ENCODE results near the gene CBLN1.

Gene CBLN1

DNA sequence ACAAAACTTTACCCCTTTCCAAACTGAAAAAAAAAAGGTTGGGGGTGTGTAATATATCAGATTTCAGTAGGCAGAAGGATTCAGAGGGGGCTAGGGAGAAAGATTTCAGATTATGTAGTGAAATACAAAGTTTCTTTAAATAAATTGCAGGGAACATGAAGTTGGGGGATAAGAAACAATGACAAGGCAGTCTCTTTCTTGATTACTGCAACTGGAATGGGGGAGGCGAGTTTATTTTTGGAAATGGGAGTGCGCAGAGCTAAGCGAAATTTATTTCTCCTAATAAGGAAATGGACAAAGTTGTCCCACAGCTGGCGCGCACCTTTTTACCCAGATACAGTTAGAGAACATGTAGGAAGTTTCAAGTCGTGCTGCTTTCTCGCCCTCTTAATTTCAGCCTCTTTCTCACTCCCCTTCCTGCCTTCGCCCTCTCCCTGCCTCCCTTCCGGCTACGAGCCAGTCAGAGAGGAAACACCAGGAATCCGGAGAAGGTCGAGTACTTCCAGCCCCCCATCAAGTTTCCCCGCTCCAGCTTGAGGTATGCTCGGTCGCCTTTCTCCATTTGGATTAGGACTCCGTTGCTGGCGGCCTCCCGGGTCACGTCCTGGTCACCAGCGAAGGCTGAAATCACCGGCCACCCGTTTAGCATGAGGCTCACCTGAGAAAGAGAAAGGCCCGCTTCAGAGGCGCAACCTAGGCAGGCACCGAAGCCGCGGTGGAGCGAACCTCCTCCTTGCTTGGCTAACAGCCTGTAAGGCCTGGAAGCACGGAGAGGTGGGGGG is 2.5 kb downstream of the CBLN1 start:
- Histone ChIP-seq H3K27ac (no peak overlapping the region), H3K4me3 (no peak overlapping the region)

DNA sequence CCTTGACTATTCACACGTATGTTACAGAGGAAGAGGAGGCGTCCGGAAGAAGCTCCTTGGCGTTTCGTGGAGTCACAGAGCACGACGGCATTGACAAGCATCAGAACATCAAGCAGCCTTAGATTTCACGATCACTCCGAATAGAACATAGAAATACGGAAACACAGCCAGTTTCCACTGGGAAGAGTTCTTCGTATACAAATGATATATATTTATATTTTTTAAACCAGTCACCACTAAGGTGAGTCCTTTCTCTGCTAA is 3.1 kb downstream of the CBLN1 start:
- no peak overlapping the region for H3K27ac ChIP-seq
- no peak overlapping the region for H3K4me3 ChIP-seq

DNA sequence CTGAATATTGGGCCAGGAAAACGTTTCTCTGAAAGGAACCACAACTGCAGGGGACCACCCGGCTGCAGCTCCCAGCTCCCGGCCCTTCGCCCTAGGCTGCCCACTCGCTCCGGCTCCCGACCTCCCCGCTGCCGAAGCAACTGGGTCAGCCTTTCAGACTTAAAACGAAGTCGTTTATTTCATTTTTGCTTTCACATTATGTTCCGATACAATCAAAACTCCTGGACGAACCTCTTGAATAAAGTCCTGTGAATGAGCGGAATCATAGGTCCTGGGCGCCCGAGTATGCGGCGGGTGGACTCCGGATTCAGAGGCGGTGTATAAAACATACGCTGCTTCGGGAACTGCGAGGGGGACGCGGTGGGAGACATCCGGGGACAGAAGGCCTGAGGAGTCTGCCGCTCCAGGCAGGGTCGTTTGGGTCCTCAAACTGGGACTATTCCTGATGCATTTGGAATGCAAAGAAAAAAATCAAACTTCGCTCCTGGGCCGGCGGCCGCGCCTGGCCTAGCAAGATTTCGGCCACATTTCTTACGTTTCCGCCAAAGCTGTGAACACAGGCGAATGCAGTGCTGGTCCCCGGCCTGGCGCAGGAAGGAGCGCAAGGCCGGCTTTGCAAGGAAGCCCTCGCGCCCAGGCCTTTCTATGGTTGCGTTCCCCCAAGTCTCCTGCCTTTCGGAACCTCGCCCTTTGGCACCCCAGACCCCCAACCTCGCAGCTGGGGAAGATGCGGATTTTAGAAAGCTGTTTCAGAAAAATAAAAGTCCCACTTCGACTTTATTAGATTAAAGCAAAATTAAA is 3.7 kb downstream of the CBLN1 start:
- Histone ChIP-seq H3K27ac (no peak overlapping the region), H3K4me3 (no peak overlapping the region)

DNA sequence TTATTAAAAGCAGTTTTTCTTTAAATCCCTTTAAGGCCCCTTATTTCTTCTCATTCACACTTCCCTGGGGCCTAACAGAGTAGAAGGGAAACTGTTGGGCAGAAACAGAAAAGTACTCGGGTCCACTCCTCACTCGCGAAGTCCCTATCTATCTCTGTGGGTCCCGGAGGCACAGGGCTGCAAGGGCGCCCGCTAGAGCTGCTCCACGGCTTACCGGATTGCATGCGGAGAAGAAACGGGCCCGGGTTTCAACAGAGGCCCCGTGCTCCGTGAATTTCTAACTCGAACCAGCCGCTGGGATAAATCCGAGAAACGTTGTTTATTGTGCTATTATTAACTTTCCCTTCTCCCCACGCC is 4.3 kb downstream of the CBLN1 start:
- no peak overlapping the region for H3K4me3 ChIP-seq
- no peak overlapping the region for H3K27ac ChIP-seq

DNA sequence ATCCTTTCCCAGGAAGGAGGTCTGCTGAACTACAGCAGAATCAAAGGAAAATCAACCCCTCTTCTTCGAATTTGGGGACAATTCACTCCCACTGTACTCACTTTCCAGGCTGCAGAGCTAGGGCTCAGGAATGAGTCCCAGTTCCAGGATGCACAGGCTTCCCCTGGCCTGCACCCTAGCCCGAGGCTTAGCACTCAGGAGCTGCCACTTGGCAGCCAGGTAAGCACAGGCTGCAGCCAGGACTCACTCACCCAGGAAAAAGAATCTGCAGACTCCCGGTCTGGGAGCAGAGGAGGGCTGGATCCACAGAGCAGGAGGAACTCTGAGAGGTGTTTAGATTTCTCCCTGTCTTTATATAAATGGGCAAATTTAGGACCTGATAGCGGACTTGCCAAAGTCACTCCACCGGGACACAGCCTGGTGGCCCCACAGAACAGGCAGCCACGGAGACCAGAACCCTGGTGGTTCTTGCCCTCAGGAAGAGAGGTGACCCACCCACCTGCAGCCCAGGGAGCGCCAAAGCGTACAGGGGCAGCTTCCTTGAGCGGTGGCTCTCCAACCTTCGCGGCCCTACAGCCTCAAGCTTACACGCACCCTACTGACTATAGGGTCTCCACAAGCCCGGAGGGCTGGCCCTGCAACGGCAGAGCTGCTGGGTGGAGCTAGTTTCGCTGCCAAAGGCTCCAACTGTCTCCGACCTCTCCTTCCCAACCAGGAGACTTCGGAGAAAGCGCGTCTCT is 4.8 kb downstream of the CBLN1 start:
- Histone ChIP-seq H3K4me3 (no peak overlapping the region), H3K27ac (no peak overlapping the region)

DNA sequence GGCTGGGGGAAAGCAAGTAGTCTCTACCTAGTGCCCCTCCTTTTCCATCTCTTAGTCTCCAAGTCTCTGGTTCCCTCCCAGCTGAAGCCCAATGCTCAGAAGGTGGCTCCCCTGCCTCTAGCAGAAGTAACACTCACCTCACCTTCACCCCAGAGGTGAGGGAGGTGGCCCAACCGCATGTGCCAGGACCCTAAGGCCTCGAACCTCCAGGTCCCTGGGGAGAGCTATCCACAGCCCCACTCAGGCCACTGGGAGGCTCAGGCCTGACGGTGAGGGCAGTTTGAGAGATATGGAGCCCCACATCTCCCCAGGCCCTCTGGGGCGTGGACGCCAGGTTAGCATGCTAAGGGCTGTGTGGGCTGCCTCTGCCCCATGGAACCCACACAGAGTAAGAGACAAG is 5.8 kb downstream of the CBLN1 start:
- H3K27ac ChIP-seq = no peak overlapping the region
- no peak overlapping the region for H3K4me3 ChIP-seq

DNA sequence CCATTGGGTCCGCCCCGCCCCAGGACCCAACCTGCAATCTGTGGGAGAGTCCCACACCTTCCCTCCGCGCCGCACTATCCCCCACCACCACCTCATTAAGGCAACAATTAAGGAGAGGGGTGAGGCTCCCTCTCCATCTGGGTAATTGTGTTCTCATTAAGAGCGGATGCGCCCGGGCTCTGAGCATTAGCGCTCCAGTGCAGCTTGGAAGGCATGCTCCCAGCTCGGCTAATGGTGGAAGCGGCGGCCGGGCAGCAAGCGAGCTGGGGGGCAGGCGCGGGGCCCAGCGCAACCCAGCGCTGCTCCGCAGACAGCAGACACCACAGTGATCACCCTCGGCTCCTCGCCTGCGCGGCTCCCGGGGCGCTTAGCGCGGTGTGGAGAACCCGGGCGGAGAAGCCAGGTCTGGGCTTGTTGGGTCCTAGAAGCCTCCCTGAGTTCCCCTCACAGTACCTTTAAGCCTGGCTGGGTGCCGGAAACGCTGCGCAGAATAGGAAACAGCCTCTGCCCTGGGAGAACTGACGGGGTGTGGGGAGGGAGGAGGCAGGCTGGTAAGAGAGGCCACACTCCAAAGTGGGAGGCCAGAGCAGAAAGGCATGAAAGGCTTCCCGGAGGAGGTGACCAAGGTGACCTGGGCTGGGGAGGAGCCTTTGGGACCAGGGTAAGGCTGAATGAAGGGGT is 6.4 kb downstream of the CBLN1 start:
- Histone ChIP-seq H3K4me3 (no peak overlapping the region), H3K27ac (no peak overlapping the region)

DNA sequence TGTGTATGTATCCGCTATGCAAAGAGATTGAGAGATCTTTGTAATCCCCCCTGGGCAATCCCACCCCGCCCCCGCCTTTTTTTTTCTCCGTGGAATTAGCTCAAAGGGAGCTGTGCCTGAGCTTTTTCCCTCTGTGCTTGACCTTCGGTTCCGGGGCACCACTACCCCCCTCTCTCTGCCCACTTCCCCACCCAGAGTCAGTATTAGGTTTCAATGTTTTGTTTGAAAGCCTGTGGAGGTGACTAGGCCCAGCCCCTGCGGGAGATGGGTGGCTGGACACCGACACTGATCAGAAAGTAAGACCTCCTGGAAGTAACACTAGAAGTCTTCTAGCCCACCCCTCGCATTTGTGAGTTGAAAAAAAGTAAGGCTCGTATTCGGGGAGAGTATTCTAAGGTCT is 7.0 kb downstream of the CBLN1 start:
- Histone ChIP-seq H3K4me3 (no peak overlapping the region), H3K27ac (no peak overlapping the region)

DNA sequence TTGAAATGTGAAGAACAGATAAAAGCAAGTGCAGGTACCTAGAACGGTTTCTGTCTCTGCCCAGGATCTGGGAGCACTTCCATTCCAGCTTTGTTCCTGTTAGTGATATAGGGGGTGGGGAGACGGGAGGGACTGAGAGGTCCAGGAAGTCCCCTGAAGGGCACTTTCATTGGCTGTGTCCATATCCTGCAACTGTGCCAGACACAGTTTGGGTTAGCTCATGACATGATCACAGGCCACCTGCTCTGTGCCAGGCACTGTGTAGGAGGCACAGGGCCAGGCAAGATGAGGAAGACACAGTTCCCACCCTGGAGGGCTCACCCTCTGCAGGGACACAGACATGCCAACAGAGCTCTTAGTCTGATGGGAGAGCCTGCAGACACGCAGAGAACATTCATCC is 7.9 kb downstream of the CBLN1 start:
- Histone ChIP-seq H3K27ac (no peak overlapping the region), H3K4me3 (no peak overlapping the region)

DNA sequence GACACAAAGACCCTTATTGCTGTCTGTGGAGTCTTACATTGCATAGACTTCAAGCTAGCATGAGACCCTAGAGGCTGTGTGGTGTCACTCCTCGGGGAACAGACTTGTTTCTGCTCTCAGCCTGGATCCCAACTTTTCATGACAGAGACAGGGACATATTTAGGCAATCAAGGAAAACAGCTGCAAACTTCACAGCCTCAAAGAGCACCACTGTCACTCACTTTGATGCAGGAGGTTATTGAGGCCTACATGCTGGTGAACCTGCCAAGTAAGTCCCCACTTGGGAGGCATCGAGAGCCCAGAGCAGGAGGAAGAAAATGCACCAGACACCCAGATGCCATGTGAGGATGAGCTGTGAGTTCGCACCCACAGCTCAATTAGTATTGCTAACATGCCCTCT is 10.3 kb downstream of the CBLN1 start:
- no peak overlapping the region for H3K27ac ChIP-seq

DNA sequence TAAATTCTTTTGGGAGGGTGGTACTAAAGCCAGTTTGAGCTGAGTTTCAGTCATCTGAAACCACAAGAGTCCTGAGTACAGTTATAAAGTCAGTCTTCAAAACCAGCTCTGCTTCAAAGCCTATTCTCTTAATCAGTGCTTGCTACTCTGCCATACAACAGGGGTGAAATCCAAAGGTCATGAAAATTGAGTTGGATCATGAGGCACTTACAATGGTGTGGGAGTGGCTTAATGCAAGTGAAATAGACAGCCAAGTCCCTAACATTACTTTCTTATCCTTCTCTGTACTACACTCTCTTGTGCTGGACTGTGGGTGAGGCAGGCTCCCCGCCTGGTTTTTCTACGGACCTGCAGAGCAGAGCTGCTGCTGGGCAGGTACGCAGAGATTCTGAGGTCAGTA is 12.4 kb downstream of the CBLN1 start:
- Histone ChIP-seq H3K27ac (no peak overlapping the region), H3K4me3 (no peak overlapping the region)

More for the DNA sequence above, 10.3 kb downstream of the CBLN1 start:
- H3K4me3 ChIP-seq = no peak overlapping the region

DNA sequence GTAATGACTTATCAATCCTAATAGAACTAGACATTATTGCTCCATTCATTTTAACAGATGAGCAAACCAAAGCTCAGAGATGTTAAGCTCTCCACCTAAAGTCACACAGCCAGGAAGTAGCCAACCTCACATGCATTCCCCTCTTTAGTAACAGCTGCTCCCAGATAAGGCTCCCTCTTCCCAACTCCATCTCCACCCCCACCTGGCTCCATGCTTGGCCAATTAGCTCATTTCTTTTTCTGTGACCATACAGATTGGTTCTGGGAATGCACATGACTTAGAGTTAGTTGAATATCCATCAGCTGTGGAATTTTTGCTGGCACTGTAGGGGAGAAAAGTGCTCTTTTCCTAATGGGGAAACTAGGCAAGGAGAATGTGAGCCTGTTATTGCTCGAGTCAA is 13.0 kb downstream of the CBLN1 start:
- Histone ChIP-seq H3K27ac (no peak overlapping the region), H3K4me3 (no peak overlapping the region)

DNA sequence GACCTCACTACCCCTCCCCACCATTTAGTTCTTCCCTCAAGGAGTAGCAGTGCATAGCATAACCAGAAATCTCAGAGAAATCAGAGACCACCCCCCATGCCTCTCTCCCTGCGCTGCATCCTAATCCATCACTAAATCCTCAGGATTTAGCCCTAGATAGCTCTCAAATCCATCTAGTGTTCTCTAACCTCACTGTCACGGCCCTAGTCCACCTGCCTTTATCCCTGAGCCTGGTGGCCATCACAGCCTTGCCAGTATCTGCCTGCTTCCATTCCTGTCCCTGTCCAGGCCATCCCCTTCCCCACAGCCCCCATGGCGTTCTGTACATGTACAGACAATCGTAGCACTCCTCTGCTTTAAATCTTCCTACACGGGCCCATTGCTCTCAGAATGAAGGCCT is 19.1 kb downstream of the CBLN1 start:
- Histone ChIP-seq H3K27ac (no peak overlapping the region), H3K4me3 (no peak overlapping the region)

DNA sequence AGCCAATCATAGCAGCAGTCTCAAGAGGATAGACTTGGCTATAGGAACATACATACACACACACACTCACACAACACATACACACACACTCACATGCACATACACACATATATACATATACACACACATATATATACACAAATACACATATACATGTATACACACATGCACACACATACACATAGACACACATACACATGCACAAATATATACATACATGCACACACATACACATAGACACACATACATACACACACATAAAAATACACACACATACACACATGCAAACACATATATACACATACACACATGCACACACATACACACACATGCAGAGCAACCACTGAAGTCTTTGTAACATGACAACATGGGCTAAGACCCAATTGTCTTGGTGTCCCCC is 19.7 kb downstream of the CBLN1 start:
- H3K27ac ChIP-seq = no peak overlapping the region
- no peak overlapping the region for H3K4me3 ChIP-seq

DNA sequence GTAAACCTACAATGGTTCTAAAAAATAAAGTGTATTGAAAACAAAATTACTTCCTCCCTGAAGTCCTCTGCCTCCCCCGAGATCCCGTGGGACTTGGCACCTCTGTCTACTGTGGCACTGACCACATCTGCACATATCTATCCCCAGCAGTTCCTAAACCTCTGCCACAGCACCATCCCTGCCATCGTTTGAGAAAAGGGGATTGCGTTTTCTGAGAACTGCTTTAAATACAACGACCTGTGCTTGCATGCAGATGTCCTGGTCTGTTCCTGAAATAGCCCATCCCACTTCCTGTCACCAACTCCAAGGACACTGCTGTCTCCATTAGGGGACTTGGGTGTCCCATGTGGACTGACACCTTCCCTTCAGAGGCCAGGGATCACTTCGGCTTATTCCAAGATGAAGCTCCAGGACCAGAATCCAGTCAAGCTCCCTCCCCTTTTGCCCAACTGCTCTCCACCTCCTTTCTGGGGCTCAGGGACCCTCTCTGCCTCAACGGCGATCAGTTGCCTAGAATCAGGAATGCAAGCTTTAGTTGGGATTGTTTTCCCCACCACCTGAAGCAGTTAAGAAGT is 20.6 kb downstream of the CBLN1 start:
- H3K27ac ChIP-seq = no peak overlapping the region
- H3K4me3 ChIP-seq = no peak overlapping the region

DNA sequence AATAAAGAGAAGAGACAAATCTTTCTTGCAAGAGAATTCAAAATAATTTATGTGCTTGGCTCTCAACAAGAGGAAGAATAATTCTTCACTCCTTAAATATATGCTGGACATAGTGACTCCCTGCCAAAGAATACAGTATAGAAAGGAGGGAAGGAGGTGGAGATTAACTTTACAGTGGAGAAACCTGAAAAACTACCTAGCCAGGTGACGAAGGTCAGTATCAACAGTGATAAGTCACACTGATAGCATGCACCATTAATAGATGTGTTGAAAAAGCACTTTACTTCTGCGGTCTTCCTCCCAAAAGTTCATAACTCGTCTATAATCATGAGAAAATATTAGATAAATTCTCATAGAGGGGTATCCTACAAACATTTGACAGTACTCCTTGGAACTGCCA is 21.4 kb downstream of the CBLN1 start:
- Histone ChIP-seq H3K4me3 (no peak overlapping the region), H3K27ac (no peak overlapping the region)

DNA sequence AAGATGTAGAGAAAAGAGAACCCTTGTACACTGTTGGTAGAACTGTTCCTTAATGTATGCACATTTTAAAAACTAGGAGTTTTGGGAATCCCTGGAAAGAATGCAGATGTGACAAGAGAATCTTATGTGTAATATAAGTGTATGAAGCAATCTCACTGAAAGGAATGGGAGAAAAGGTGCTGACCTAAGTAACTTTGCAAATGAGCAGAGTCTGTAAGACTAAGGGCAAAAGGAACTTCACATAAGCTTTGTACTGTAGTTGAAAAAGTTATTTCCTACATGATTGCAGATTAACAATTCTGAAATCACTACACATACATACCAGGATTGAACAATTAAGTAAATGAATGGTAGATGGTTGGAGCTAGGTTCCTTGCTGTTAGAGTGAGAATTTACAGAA is 22.3 kb downstream of the CBLN1 start:
- no peak overlapping the region for H3K4me3 ChIP-seq
- no peak overlapping the region for H3K27ac ChIP-seq

DNA sequence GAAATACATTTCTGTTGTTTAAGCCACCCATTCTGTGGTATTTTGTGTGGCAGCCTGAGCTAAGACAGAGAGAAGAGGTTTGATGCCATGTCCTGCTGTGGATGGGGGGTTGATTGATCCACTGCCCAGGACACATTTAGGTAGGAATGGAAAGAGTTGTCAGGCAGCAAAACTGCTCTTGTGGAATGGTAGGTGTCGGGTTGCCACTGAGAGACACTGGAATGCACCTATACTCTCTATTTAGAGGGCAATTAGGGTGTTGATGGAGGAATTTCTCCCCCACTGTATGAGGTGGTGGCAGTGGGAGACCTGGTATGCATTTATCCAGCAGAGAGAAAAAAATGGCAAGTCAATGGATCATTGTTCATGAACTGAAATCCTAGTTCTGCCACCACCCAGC is 30.9 kb downstream of the CBLN1 start:
- H3K27ac ChIP-seq = no peak overlapping the region
- no peak overlapping the region for H3K4me3 ChIP-seq

DNA sequence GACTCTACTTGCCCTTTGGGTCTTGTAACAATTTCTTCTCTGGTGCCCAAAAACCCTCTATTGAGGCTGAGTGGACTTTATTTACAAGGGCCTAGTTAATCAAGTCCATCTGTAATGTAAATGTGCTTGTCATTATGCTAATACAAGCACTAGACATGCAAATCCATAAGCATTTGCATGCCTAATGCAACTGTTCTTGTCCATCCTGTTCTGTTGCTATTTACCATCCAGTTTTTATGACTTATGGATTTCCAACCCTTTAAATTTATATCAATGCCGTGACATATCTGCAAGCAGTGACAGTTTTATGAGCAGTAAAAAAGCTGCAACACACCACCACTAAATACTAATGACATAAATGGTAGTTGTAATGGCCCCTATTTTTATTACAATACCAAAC is 33.4 kb downstream of the CBLN1 start:
- no peak overlapping the region for H3K27ac ChIP-seq
- no peak overlapping the region for H3K4me3 ChIP-seq

DNA sequence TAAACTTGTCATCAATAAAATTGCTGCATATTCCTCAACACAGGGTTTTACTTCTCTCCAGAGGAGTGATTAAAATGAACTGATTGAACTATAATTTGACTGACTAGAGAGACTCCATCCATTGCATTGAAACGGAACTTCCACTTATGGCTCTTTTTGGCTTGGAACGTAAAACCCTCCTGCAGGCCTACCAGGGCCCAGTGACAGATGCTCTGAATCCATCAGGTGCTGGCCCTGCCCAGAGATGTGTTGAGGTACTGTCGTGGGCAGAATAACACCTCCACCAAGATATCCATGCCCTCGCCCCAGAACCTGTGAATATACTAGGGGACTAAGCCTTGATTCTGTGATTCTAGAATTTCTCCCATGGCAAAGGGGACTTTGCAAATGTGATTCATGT is 45.4 kb downstream of the CBLN1 start:
- H3K27ac ChIP-seq = no peak overlapping the region
- H3K4me3 ChIP-seq = no peak overlapping the region

Data from skin epidermis (tissue), 12 donors.